Measurements from ENCODE around the gene PSMG3.

Gene PSMG3

DNA sequence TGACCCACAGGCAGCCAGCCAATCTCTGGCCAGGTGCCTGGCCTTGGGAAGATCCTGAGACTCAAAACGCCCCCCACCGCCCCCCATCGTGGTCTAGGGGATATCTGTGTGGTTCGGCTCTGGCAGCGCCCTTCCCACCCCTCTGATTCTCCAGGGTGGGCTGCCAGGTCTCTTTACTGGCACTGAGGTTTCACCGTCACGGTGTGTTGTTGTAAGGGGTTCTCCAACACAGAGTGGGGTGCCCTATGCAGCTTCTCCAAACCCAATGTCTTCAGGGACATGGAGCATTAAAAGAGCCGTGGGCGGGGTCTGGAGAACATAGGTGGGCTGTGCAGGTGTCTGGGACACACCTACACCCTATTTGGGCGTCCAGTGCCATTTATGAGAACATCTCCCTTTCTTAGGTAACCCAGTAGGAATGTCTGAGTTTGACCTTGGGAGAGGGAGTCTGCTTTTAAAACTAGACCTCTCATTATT lies 37.8 kb downstream of the PSMG3 start:
- Histone ChIP-seq H3K9ac (ENCODE audit: low read length) (no peak overlapping the region), H3K18ac (ENCODE audit: low read length) (no peak overlapping the region), H3K79me2 (ENCODE audit: control insufficient read depth, insufficient read depth, low read length) (peaks cover 7% of the 10 kb centered on the region), H4K5ac (ENCODE audit: low read length) (no peak overlapping the region), H3K4me1 (ENCODE audit: control insufficient read depth, low read depth, low read length) (peaks cover 4% of the 10 kb centered on the region), H2BK120ac (ENCODE audit: low read depth, low read length) (no peak overlapping the region), H3K4me2 (ENCODE audit: low read length) (no peak overlapping the region), H3K56ac (ENCODE audit: low read length) (no peak overlapping the region), H2BK15ac (replicated peaks; ENCODE audit: low read depth) (no peak overlapping the region), H3K23ac (ENCODE audit: low read length) (no peak overlapping the region), H3K79me1 (ENCODE audit: low read length) (no peaks in the 10 kb centered on the region), H3K4me3 (ENCODE audit: low read length) (no peak overlapping the region), H2AK5ac (ENCODE audit: low read length) (no peak overlapping the region), H3K27me3 (ENCODE audit: insufficient read depth, low read length, poor library complexity) (no peaks in the 10 kb centered on the region), H3K27ac (ENCODE audit: low read depth, low read length) (no peak overlapping the region), H4K8ac (ENCODE audit: low read depth, low read length) (no peak overlapping the region), H3K4ac (ENCODE audit: low read depth, low read length) (no peak overlapping the region), H2BK5ac (ENCODE audit: low read length) (no peak overlapping the region), H3K36me3 (ENCODE audit: control insufficient read depth, insufficient read depth, low read length) (no peaks in the 10 kb centered on the region)
- DNase-seq: no peak
- no CpG with 5 or more reads among the region's 10 CpGs for WGBS (ENCODE audit: extremely low coverage, insufficient coverage, low lambda C conversion rate)

DNA sequence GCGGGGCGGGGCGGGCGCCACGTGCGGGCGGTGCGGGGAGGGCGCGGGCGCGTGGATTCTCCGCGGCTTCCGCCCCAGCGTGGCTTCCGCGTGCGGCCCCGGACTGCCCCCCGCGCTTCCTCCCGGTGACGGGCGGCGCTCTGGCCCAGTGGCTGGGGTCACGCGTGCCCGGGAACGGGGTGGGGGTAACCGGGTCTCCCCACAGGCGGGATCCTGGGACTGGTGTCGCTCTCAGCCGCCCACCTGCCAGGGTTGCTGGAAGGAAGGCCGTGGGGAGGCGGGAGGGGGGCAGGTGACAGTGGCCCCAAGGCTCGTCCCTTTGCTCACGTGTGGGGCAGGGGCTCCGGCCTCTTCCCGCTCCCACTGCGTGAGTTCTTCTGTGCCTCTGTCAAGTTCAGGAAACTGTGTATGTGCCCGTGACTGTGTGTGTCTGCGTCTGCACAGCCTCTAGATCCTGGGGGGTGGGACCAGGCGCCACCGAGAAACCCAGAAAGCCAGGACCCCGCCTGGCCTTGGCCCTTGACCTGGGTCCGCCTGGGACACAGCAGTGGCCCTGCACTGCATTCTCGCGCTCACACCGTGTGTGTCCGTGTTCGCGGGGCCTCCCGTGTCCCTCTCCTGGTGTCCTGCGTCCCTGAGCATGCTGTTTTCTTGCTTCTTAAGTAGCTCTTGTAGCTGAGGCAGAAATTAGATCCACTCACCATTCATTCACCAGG lies 38.4 kb downstream of the PSMG3 start:
- H2AK5ac ChIP-seq (ENCODE audit: low read length): no peak overlapping the region
- no peaks in the 10 kb centered on the region for H3K79me1 ChIP-seq (ENCODE audit: low read length)
- peak overlapping the region; percentile 47 for H3K9ac ChIP-seq (ENCODE audit: low read length)
- H3K4me3 ChIP-seq (ENCODE audit: low read length): no peak overlapping the region
- no peak overlapping the region for H2BK15ac ChIP-seq (replicated peaks; ENCODE audit: low read depth)
- DNase-seq: no peak
- no peak overlapping the region for H3K4ac ChIP-seq (ENCODE audit: low read depth, low read length)
- no peak overlapping the region for H2BK120ac ChIP-seq (ENCODE audit: low read depth, low read length)
- H3K23ac ChIP-seq (ENCODE audit: low read length): peak overlapping the region; percentile 29
- no peaks in the 10 kb centered on the region for H3K27me3 ChIP-seq (ENCODE audit: insufficient read depth, low read length, poor library complexity)
- H3K56ac ChIP-seq (ENCODE audit: low read length): peak overlapping the region; percentile 56
- H3K4me2 ChIP-seq (ENCODE audit: low read length): peak overlapping the region; percentile 54
- peak overlapping the region; percentile 64 for H3K18ac ChIP-seq (ENCODE audit: low read length)
- H3K4me1 ChIP-seq (ENCODE audit: control insufficient read depth, low read depth, low read length): peaks cover 2% of the 10 kb centered on the region
- no peak overlapping the region for H4K8ac ChIP-seq (ENCODE audit: low read depth, low read length)
- no peaks in the 10 kb centered on the region for H3K36me3 ChIP-seq (ENCODE audit: control insufficient read depth, insufficient read depth, low read length)
- no peak overlapping the region for H2BK5ac ChIP-seq (ENCODE audit: low read length)
- no peak overlapping the region for H4K5ac ChIP-seq (ENCODE audit: low read length)
- no peak overlapping the region for H3K27ac ChIP-seq (ENCODE audit: low read depth, low read length)
- no CpG with 5 or more reads among the region's 55 CpGs for WGBS (ENCODE audit: extremely low coverage, insufficient coverage, low lambda C conversion rate)
- H3K79me2 ChIP-seq (ENCODE audit: control insufficient read depth, insufficient read depth, low read length): peaks cover 7% of the 10 kb centered on the region

DNA sequence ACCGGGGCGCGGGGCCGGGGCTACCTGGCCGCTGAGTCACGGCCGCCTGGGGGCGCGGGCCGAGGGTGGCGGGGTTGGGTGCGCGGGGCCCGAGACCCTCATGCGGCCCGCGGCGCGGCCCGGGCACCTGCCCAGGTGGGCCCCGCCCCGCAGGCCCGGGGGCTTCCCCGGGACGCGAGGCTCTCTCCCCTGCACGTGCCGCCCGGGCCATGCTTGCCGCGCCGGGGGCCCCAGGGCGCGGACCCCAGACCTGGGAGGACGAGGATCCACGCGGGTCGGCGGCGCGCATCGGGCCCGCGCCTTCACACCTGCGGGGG lies 38.9 kb downstream of the PSMG3 start:
- Histone ChIP-seq H3K4ac (ENCODE audit: low read depth, low read length) (no peak overlapping the region), H3K18ac (ENCODE audit: low read length) (peak overlapping the region; percentile 64), H3K27me3 (ENCODE audit: insufficient read depth, low read length, poor library complexity) (no peaks in the 10 kb centered on the region), H4K5ac (ENCODE audit: low read length) (no peak overlapping the region), H3K27ac (ENCODE audit: low read depth, low read length) (no peak overlapping the region), H2BK5ac (ENCODE audit: low read length) (no peak overlapping the region), H3K23ac (ENCODE audit: low read length) (no peak overlapping the region), H3K9ac (ENCODE audit: low read length) (no peak overlapping the region), H2BK120ac (ENCODE audit: low read depth, low read length) (no peak overlapping the region), H3K56ac (ENCODE audit: low read length) (peak overlapping the region; percentile 42), H3K79me2 (ENCODE audit: control insufficient read depth, insufficient read depth, low read length) (peaks cover 7% of the 10 kb centered on the region), H3K4me1 (ENCODE audit: control insufficient read depth, low read depth, low read length) (peaks cover 2% of the 10 kb centered on the region), H3K79me1 (ENCODE audit: low read length) (no peaks in the 10 kb centered on the region), H3K4me2 (ENCODE audit: low read length) (peak overlapping the region; percentile 31), H4K8ac (ENCODE audit: low read depth, low read length) (no peak overlapping the region), H3K4me3 (ENCODE audit: low read length) (peak overlapping the region; percentile 26), H2AK5ac (ENCODE audit: low read length) (no peak overlapping the region), H2BK15ac (replicated peaks; ENCODE audit: low read depth) (no peak overlapping the region), H3K36me3 (ENCODE audit: control insufficient read depth, insufficient read depth, low read length) (no peaks in the 10 kb centered on the region)
- DNase-seq: no peak
- no CpG with 5 or more reads among the region's 45 CpGs for WGBS (ENCODE audit: extremely low coverage, insufficient coverage, low lambda C conversion rate)

DNA sequence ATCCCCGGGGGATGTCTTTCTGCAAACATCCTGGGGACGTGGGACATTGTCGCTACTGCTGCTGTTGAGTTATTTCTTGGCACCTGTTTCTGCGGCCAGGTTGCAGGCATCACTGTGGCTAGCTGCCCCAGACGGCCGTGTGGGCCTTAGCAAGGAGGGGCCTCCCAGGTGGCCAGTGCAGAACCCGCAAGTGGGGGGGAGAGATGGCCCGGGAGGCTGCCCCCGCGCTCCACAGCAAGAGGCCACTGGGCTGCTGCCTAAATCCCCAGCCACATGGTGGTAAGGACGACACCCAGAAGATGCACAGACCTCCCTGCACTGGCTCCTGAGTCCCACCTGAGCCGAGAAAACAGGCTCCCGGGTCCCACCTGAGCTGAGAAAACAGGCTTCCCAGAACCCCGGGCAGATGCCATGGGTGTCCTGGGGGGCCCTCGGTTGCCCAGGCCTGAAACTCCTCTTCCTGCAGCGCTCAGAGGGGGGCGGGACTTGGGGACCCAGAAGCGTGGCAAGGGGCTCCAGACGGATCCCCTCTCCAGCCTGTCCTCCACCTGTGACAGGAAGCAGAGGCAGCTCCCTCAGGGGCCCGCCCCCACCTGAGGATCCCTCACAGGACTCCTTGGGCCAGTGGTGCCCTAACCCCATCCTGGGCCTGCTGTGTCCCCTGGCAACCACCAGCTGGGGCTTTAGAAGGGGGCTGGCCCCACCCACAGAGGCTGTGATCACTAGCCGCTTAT lies 40.3 kb downstream of the PSMG3 start:
- Histone ChIP-seq H2AK5ac (ENCODE audit: low read length) (no peak overlapping the region), H3K36me3 (ENCODE audit: control insufficient read depth, insufficient read depth, low read length) (no peaks in the 10 kb centered on the region), H3K4me1 (ENCODE audit: control insufficient read depth, low read depth, low read length) (peaks cover 2% of the 10 kb centered on the region), H3K4me2 (ENCODE audit: low read length) (no peak overlapping the region), H2BK120ac (ENCODE audit: low read depth, low read length) (no peak overlapping the region), H2BK5ac (ENCODE audit: low read length) (no peak overlapping the region), H3K79me2 (ENCODE audit: control insufficient read depth, insufficient read depth, low read length) (peaks cover 7% of the 10 kb centered on the region), H3K18ac (ENCODE audit: low read length) (no peak overlapping the region), H4K8ac (ENCODE audit: low read depth, low read length) (no peak overlapping the region), H3K79me1 (ENCODE audit: low read length) (no peaks in the 10 kb centered on the region), H3K27me3 (ENCODE audit: insufficient read depth, low read length, poor library complexity) (no peaks in the 10 kb centered on the region), H3K9ac (ENCODE audit: low read length) (no peak overlapping the region), H4K5ac (ENCODE audit: low read length) (no peak overlapping the region), H2BK15ac (replicated peaks; ENCODE audit: low read depth) (no peak overlapping the region), H3K27ac (ENCODE audit: low read depth, low read length) (no peak overlapping the region), H3K23ac (ENCODE audit: low read length) (no peak overlapping the region), H3K56ac (ENCODE audit: low read length) (no peak overlapping the region), H3K4me3 (ENCODE audit: low read length) (no peak overlapping the region), H3K4ac (ENCODE audit: low read depth, low read length) (no peak overlapping the region)
- DNase-seq: no peak
- no CpG with 5 or more reads among the region's 21 CpGs for WGBS (ENCODE audit: extremely low coverage, insufficient coverage, low lambda C conversion rate)

DNA sequence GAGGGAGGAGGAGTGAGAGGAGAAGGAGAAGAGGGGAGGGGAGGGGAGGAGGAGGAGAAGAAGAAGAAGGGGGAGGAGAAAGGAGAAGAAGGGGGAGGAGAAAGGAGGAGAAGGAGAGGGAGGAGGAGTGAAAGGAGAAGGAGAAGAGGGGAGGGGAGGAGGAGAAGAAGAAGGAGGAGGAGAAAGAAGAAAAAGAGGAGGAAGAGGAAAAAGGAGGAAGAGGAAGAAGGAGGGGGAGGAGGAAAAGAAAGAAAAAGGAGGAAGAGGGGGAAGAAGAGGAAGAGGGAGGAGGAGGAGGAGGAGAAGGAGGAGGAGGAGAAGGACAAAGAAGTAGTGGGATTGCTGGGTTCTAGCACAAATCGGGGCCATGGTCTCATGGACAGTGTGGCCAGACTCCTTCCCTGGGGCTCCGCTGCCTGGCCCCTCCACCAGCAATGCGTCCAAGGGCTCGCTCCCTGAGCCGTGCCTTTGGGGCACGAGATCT lies 43.5 kb downstream of the PSMG3 start:
- H3K23ac ChIP-seq (ENCODE audit: low read length): no peak overlapping the region

More for the DNA sequence above, 43.5 kb downstream of the PSMG3 start:
- Histone ChIP-seq H3K56ac (ENCODE audit: low read length) (no peak overlapping the region), H3K36me3 (ENCODE audit: control insufficient read depth, insufficient read depth, low read length) (no peaks in the 10 kb centered on the region), H3K4me1 (ENCODE audit: control insufficient read depth, low read depth, low read length) (no peaks in the 10 kb centered on the region), H3K27ac (ENCODE audit: low read depth, low read length) (no peak overlapping the region), H2BK120ac (ENCODE audit: low read depth, low read length) (no peak overlapping the region), H2BK15ac (replicated peaks; ENCODE audit: low read depth) (no peak overlapping the region), H2AK5ac (ENCODE audit: low read length) (no peak overlapping the region), H3K9ac (ENCODE audit: low read length) (no peak overlapping the region), H3K79me1 (ENCODE audit: low read length) (no peaks in the 10 kb centered on the region), H3K4me2 (ENCODE audit: low read length) (no peak overlapping the region), H3K4me3 (ENCODE audit: low read length) (no peak overlapping the region), H3K4ac (ENCODE audit: low read depth, low read length) (no peak overlapping the region), H2BK5ac (ENCODE audit: low read length) (no peak overlapping the region), H3K27me3 (ENCODE audit: insufficient read depth, low read length, poor library complexity) (no peaks in the 10 kb centered on the region), H4K5ac (ENCODE audit: low read length) (no peak overlapping the region), H4K8ac (ENCODE audit: low read depth, low read length) (no peak overlapping the region), H3K79me2 (ENCODE audit: control insufficient read depth, insufficient read depth, low read length) (peaks cover under 1% of the 10 kb centered on the region), H3K18ac (ENCODE audit: low read length) (no peak overlapping the region)
- DNase-seq: no peak
- WGBS (ENCODE audit: extremely low coverage, insufficient coverage, low lambda C conversion rate): no CpG with 5 or more reads among the region's 6 CpGs

Data from mesendoderm (in vitro differentiated cells).